ENCODE results near the gene LAMB4. TPM values are rescaled to one million over a fixed set of nuclear protein-coding genes. Genes with fewer than 3 reads are reported as not detected.

LAMB4 gene
- total RNA-seq, 6 experiments from 2014 or later: not detected

DNA sequence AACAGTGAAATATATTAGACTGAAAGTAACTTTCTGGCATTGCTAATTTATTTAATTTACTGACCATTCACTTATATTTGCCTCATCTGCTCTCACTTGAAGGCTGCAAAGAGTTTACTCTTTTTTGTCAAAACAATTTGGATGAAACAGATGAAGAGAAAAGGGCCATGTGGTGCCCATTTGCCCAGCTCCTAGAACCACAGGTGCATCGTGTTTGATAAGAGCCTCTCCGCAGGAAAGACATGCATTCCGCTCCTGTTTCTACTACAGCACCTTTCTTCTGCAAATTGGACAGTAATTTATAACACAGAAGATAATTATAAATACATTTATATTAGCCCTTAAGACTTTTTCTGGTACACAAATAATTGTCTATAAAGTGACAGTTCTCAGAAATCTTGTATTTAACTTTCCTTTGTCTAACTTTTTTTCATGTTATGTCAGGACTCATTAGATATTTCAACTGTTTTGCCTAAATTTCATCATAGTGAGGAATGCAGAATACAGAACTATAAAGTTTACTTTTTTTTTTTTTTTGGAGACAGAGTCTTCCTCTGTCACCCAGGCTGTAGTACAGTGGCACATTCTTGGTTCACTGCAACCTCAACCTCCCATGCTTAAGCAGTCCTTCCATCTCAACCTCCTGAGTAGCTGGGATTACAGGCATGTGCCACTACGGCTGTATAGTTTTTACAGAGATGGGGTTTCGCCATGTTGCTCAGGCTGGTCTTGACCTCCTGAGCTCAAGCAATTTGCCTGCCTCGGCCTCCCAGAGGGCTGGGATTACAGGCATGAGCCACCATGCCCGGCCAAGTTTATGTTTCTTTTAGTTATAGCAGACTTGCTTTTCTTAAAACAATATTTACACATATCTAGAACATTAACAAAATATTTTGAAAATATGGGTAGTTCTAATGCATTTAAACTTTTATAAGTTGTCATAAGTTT, 869 bp downstream of the LAMB4 start:
- 79% methylated on average over 5 of the region's 7 CpGs for WGBS (ENCODE audit: insufficient coverage, low coverage, low lambda C conversion rate, missing lambda C conversion rate)
- no peaks in the 10 kb centered on the region for H3K9me3 ChIP-seq
- no peaks in the 10 kb centered on the region for H3K27me3 ChIP-seq
- no peak overlapping the region for H3K4me3 ChIP-seq
- no peaks in the 10 kb centered on the region for H3K4me1 ChIP-seq
- H3K36me3 ChIP-seq: no peaks in the 10 kb centered on the region
- TF ChIP-seq, protein P1, sequence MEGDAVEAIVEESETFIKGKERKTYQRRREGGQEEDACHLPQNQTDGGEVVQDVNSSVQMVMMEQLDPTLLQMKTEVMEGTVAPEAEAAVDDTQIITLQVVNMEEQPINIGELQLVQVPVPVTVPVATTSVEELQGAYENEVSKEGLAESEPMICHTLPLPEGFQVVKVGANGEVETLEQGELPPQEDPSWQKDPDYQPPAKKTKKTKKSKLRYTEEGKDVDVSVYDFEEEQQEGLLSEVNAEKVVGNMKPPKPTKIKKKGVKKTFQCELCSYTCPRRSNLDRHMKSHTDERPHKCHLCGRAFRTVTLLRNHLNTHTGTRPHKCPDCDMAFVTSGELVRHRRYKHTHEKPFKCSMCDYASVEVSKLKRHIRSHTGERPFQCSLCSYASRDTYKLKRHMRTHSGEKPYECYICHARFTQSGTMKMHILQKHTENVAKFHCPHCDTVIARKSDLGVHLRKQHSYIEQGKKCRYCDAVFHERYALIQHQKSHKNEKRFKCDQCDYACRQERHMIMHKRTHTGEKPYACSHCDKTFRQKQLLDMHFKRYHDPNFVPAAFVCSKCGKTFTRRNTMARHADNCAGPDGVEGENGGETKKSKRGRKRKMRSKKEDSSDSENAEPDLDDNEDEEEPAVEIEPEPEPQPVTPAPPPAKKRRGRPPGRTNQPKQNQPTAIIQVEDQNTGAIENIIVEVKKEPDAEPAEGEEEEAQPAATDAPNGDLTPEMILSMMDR (IDR thresholded peaks at IDR 0.05): no peak
- TF ChIP-seq POLR2A (IDR thresholded peaks at IDR 0.05): no peak
- ATAC-seq (no peak), DNase-seq (no peak)
- H3K27ac ChIP-seq: no peak overlapping the region
- intact Hi-C loops (cut with DNase I): no loop called here

DNA sequence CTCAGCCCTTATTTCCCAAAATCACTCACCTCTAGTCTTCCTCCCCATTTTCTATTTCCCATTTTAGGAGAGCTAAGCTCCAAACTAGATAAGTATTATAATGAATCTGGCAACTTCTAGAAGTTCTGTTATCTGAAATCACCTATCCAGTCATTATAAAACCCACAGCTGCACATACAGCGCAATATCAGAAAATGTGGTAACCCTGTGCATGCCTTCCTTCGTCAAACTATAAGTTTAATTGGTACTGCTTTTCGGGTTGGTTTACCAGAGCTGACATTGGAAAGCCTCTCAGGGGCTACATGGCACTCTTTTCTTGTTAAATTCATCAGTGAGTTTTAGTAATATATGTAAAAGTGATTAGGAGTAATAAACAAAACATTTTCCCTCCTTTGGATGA, 1.6 kb downstream of the LAMB4 start:
- ATAC-seq (no peak), DNase-seq (no peak)
- Histone ChIP-seq H3K4me1 (no peaks in the 10 kb centered on the region), H3K27me3 (no peaks in the 10 kb centered on the region), H3K9me3 (no peaks in the 10 kb centered on the region), H3K27ac (no peak overlapping the region), H3K4me3 (no peak overlapping the region), H3K36me3 (no peaks in the 10 kb centered on the region)
- intact Hi-C loops (cut with DNase I): no loop called here
- TF ChIP-seq, protein P1 (IDR thresholded peaks at IDR 0.05): no peak
- no peak for TF ChIP-seq POLR2A (IDR thresholded peaks at IDR 0.05)
- 64% methylated on average over 3 of the region's 3 CpGs for WGBS (ENCODE audit: insufficient coverage, low coverage, low lambda C conversion rate, missing lambda C conversion rate)

DNA sequence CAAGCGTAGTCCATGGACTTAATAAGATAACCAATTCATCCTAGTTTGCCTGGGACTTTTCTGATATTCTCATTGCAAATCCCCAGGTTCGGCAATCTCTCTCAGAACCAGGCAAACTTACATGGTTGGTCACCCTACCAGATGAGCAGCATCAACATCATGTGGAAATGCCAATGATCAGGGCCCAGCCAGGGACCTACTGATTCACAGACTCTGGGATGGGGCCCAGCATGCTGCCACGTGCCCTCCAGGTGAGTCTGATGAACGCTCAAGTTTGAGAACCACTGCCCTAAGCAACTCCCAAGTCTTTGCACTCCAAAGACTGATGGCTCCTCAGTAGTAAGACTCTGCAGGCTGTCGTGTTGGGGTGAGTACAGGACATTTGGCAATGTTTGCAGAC, 2.7 kb downstream of the LAMB4 start:
- no peaks in the 10 kb centered on the region for H3K4me1 ChIP-seq
- no peak overlapping the region for H3K27ac ChIP-seq
- ATAC-seq: no peak
- no peaks in the 10 kb centered on the region for H3K27me3 ChIP-seq
- intact Hi-C loops (cut with DNase I): no loop called here
- no peaks in the 10 kb centered on the region for H3K9me3 ChIP-seq
- WGBS (ENCODE audit: insufficient coverage, low coverage, low lambda C conversion rate, missing lambda C conversion rate): 78% methylated on average over 5 of the region's 5 CpGs
- no peaks in the 10 kb centered on the region for H3K36me3 ChIP-seq
- no peak for TF ChIP-seq POLR2A (IDR thresholded peaks at IDR 0.05)
- TF ChIP-seq, protein P1 (IDR thresholded peaks at IDR 0.05): no peak
- no peak overlapping the region for H3K4me3 ChIP-seq
- DNase-seq: no peak

DNA sequence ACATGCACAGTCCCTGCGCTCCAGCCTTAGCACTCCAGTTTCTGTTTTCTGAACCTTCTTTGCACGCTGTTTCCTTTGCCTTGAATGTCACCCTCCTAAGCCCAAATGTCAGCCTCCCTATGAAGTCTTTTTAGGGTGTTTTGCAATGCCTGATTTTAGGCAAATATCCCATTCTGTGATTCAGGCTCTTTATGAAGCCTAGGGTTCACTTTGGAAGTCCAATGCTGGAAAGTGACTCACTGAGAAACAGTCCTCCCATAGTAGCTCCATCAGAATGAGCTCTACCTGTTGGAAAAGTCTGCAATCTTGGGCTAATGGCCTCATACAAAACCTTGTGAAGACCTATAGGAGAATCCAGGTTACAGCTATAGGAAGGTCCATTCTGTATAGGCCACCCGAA, 5.3 kb downstream of the LAMB4 start:
- Histone ChIP-seq H3K4me3 (no peak overlapping the region), H3K4me1 (no peaks in the 10 kb centered on the region), H3K36me3 (no peaks in the 10 kb centered on the region), H3K9me3 (no peaks in the 10 kb centered on the region), H3K27me3 (no peaks in the 10 kb centered on the region), H3K27ac (no peak overlapping the region)
- ATAC-seq (no peak), DNase-seq (no peak)
- intact Hi-C loops (cut with DNase I): no loop called here
- 77% methylated on average over 3 of the region's 3 CpGs for WGBS (ENCODE audit: insufficient coverage, low coverage, low lambda C conversion rate, missing lambda C conversion rate)
- no peak for TF ChIP-seq POLR2A (IDR thresholded peaks at IDR 0.05)
- TF ChIP-seq, protein P1 (IDR thresholded peaks at IDR 0.05): no peak
